NCI-H524 treated with DMSO at 0.1 percent for 48 hours (cell line): ENCODE data around the gene MAN1B1.
"Not testable (repeated sequence)": the region's sequence is repeated elsewhere in the genome, so short reads cannot be mapped to it uniquely, and the experiment has no call there.

ENCODE experiments used
- DNase-seq: peaks from one replicate; lab custom pipeline; 2025; lab: John Stamatoyannopoulos, UW

Gene MAN1B1

GRCh38 chr9:137128158-137128861, 41.5 kb downstream of the MAN1B1 start:
- no peak for DNase-seq

GRCh38 chr9:137128862-137129455, 42.2 kb downstream of the MAN1B1 start:
- DNase-seq = no peak

- DNase-seq = peak; percentile 52
Observed at GRCh38 chr9:137129456-137130175, 42.8 kb downstream of the MAN1B1 start.

GRCh38 chr9:137130176-137130755, 43.5 kb downstream of the MAN1B1 start:
- no peak for DNase-seq

- DNase-seq = no peak
Observed at GRCh38 chr9:137134191-137134590, 47.4 kb downstream of the MAN1B1 start.

- DNase-seq = not testable (repeated sequence)
Observed at GRCh38 chr9:137135154-137135553, 48.4 kb downstream of the MAN1B1 start.

GRCh38 chr9:137136261-137136880, 49.6 kb downstream of the MAN1B1 start:
- DNase-seq = no peak

- DNase-seq = no peak
Observed at GRCh38 chr9:137136881-137137607, 50.3 kb downstream of the MAN1B1 start.

- DNase-seq = peak; percentile 60
Observed at GRCh38 chr9:137138058-137138721, 51.4 kb downstream of the MAN1B1 start.

GRCh38 chr9:137138722-137139467, 52.1 kb downstream of the MAN1B1 start, which contains the start of gene GRIN1:
Gene GRIN1 (plus strand): TSS chr9:137139154. CDS start chr9:137139487, 333 bp downstream.
- no peak for DNase-seq

GRCh38 chr9:137139468-137140150, 52.8 kb downstream of the MAN1B1 start:
- no peak for DNase-seq

- DNase-seq = no peak
Observed at GRCh38 chr9:137140151-137141012, 53.6 kb downstream of the MAN1B1 start.

- no peak for DNase-seq
Observed at GRCh38 chr9:137141050-137141810, 54.4 kb downstream of the MAN1B1 start.

- DNase-seq = no peak
Observed at GRCh38 chr9:137141976-137142936, 55.5 kb downstream of the MAN1B1 start.

- no peak for DNase-seq
Observed at GRCh38 chr9:137143459-137143858, 56.7 kb downstream of the MAN1B1 start.

- no peak for DNase-seq
Observed at GRCh38 chr9:137145731-137146526, 59.1 kb downstream of the MAN1B1 start.
